IPS DF 6.9 (cell line): ENCODE data around the gene KCMF1.

ENCODE experiments used
- DNase-seq: peaks from one replicate; pipeline ENCODE4 v3.0.0-alpha.2; 2013; ENCODE audit warnings: low read depth, low spot score
- H3K27ac ChIP-seq: one replicate; pipeline ENCODE4 v1.5.1; 2013; ENCODE audit warnings: low read length, control low read depth
- H3K27me3 ChIP-seq: 2 replicates; pipeline ENCODE4 v1.6.1; 2013; ENCODE audit warnings: mild to moderate bottlenecking, low read length; ENCODE audit not compliant: control insufficient read depth, insufficient read depth
- H3K36me3 ChIP-seq: 2 replicates; pipeline ENCODE4 v1.6.1; 2013; ENCODE audit warnings: low read length; ENCODE audit not compliant: control insufficient read depth, insufficient read depth
- H3K4me1 ChIP-seq: 2 replicates; pipeline ENCODE4 v1.6.1; 2013; ENCODE audit warnings: low read length; ENCODE audit not compliant: control insufficient read depth, insufficient read depth
- H3K4me3 ChIP-seq: 2 replicates; pipeline ENCODE4 v1.5.1; 2013; ENCODE audit warnings: mild to moderate bottlenecking, low read length
- H3K9me3 ChIP-seq: 2 replicates; pipeline ENCODE4 v1.6.1; 2013; ENCODE audit warnings: low read length, inconsistent platforms; ENCODE audit not compliant: control insufficient read depth, insufficient read depth
- WGBS: extraction: QIAGEN DNeasy Blood & Tissue Kit; methylation state at CpG from one replicate; pipeline ENCODE4 v1.1.7; 2013; ENCODE audit warnings: mixed read lengths, missing lambda C conversion rate; ENCODE audit not compliant: insufficient read length, insufficient coverage; 5-methylcytosine and 5-hydroxymethylcytosine counted together

The KCMF1 gene

DNA sequence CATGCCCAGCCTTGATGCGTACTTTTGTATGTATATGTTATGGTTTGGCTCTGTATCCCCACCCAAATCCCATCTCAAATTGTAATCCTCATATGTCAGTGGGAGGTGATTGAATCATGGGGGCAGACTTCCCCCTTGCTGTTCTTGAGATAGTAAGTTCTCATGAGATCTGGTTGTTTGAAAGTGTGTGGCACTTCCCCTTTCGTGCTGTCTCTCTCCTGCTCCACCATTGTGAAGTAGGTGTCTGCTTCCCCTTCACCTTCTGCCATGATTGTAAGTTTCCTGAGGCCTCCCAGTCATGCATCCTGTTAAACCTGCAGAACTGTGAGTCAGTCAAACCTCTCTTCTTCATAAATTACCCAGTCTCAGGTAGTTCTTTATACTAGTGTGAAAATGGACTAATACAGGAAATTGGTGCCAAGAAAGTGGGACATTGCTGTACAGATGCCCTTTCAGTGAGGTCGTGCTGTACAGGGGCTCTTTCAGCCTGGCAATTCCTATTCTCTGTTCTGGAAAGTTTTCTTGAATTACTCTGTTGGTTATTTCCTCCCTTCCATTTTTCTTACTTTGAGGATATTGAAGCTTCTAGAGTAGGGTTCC is 38.2 kb downstream of the KCMF1 start:
- DNase-seq, result no peak
- Histone ChIP-seq H3K27ac (no peak overlapping the region), H3K4me1 (no peaks in the 10 kb centered on the region), H3K27me3 (no peaks in the 10 kb centered on the region), H3K9me3 (no peaks in the 10 kb centered on the region), H3K36me3 (peaks cover 2% of the 10 kb centered on the region; the same call in 1 of the 2 replicates), H3K4me3 (no peak overlapping the region)
- WGBS, result no CpG with 5 or more reads among the region's 3 CpGs

GRCh38 chr2:85010404-85010803 is 39.4 kb downstream of the KCMF1 start:
- WGBS, result no CpG with 5 or more reads among the region's 1 CpG
- no peaks in the 10 kb centered on the region for H3K4me1 ChIP-seq
- no peak overlapping the region for H3K4me3 ChIP-seq

GRCh38 chr2:85011098-85011497 is 40.1 kb downstream of the KCMF1 start:
- peaks cover 2% of the 10 kb centered on the region; the same call in 1 of the 2 replicates for H3K36me3 ChIP-seq
- H3K4me1 ChIP-seq, result no peaks in the 10 kb centered on the region
- DNase-seq, result no peak
- H3K27me3 ChIP-seq, result no peaks in the 10 kb centered on the region
- WGBS, result no CpG with 5 or more reads among the region's 3 CpGs
- H3K27ac ChIP-seq, result no peak overlapping the region
- H3K9me3 ChIP-seq, result no peaks in the 10 kb centered on the region
- no peak overlapping the region for H3K4me3 ChIP-seq

More at GRCh38 chr2:85010404-85010803, 39.4 kb downstream of the KCMF1 start:
- no peaks in the 10 kb centered on the region for H3K27me3 ChIP-seq
- H3K36me3 ChIP-seq, result peaks cover 2% of the 10 kb centered on the region; the same call in 1 of the 2 replicates
- DNase-seq, result no peak
- no peaks in the 10 kb centered on the region for H3K9me3 ChIP-seq
- no peak overlapping the region for H3K27ac ChIP-seq

DNA sequence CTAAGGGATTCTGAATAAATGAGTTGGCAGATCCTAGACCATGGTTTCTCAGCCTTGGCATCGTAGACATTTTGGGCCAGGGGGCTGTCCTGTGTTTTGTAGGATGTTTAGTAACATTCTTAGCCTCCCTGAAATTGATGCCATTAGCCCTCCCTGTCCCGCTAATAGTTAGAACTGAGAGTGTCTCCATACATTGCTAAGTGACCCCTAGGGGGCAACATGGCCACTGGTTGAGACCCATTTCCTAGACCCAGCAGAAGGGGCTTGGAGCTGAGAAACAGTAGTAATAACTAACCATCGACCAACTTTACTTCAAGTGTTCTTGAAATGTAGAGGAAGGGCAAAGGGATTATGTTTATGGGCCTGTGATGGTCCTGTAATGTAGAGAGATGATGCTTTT is 40.8 kb downstream of the KCMF1 start:
- Histone ChIP-seq H3K27me3 (no peaks in the 10 kb centered on the region), H3K9me3 (no peaks in the 10 kb centered on the region), H3K36me3 (peaks cover 2% of the 10 kb centered on the region; the same call in 1 of the 2 replicates), H3K4me1 (no peaks in the 10 kb centered on the region), H3K27ac (no peak overlapping the region), H3K4me3 (no peak overlapping the region)
- no peak for DNase-seq
- no CpG with 5 or more reads among the region's 3 CpGs for WGBS

GRCh38 chr2:85012431-85012830 is 41.5 kb downstream of the KCMF1 start:
- Histone ChIP-seq H3K4me1 (no peaks in the 10 kb centered on the region), H3K4me3 (no peak overlapping the region), H3K9me3 (no peaks in the 10 kb centered on the region), H3K27ac (no peak overlapping the region), H3K36me3 (peaks cover 2% of the 10 kb centered on the region; the same call in 1 of the 2 replicates), H3K27me3 (no peaks in the 10 kb centered on the region)
- no CpG with 5 or more reads among the region's 4 CpGs for WGBS
- no peak for DNase-seq

GRCh38 chr2:85012855-85013254 is 41.9 kb downstream of the KCMF1 start:
- Histone ChIP-seq H3K27ac (no peak overlapping the region), H3K9me3 (no peaks in the 10 kb centered on the region), H3K36me3 (peaks cover under 1% of the 10 kb centered on the region; the same call in 1 of the 2 replicates), H3K4me3 (no peak overlapping the region), H3K27me3 (no peaks in the 10 kb centered on the region), H3K4me1 (no peaks in the 10 kb centered on the region)
- DNase-seq, result no peak
- no CpG with 5 or more reads among the region's 1 CpG for WGBS

GRCh38 chr2:85015653-85016360 is 44.8 kb downstream of the KCMF1 start:
- H3K4me1 ChIP-seq, result no peaks in the 10 kb centered on the region
- WGBS, result no CpG with 5 or more reads among the region's 7 CpGs
- no peak for DNase-seq
- no peaks in the 10 kb centered on the region for H3K27me3 ChIP-seq
- no peak overlapping the region for H3K4me3 ChIP-seq
- H3K36me3 ChIP-seq, result no peaks in the 10 kb centered on the region
- no peaks in the 10 kb centered on the region for H3K9me3 ChIP-seq
- no peak overlapping the region for H3K27ac ChIP-seq

DNA sequence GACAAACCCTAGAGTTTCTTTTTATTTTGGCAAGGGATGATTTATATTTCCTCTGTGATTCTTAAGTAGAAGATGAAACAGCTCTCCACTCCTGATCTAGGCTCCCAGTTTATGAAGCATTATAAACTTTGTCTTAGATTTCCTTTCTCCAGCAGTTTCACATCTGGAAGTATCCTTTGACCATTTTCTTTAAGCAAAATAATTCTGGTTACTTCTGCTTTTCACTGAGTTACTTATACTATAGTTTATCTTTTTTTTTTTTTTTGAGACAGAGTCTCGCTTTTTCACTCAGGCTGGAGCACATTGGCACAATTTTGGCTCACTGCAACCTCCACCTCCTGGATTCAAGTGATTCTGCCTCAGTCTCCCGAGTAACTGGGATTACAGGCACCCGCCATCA is 45.5 kb downstream of the KCMF1 start:
- Histone ChIP-seq H3K27ac (no peak overlapping the region), H3K4me3 (no peak overlapping the region), H3K27me3 (no peaks in the 10 kb centered on the region), H3K9me3 (no peaks in the 10 kb centered on the region), H3K36me3 (no peaks in the 10 kb centered on the region), H3K4me1 (no peaks in the 10 kb centered on the region)
- DNase-seq, result no peak
- no CpG with 5 or more reads among the region's 3 CpGs for WGBS

- DNase-seq, result no peak
- no peaks in the 10 kb centered on the region for H3K36me3 ChIP-seq
- H3K4me3 ChIP-seq, result no peak overlapping the region
- H3K27me3 ChIP-seq, result no peaks in the 10 kb centered on the region
- WGBS, result no CpG with 5 or more reads among the region's 5 CpGs
- H3K4me1 ChIP-seq, result no peaks in the 10 kb centered on the region
- no peak overlapping the region for H3K27ac ChIP-seq
- H3K9me3 ChIP-seq, result no peaks in the 10 kb centered on the region
Observed at GRCh38 chr2:85017411-85018048, 46.6 kb downstream of the KCMF1 start.

DNA sequence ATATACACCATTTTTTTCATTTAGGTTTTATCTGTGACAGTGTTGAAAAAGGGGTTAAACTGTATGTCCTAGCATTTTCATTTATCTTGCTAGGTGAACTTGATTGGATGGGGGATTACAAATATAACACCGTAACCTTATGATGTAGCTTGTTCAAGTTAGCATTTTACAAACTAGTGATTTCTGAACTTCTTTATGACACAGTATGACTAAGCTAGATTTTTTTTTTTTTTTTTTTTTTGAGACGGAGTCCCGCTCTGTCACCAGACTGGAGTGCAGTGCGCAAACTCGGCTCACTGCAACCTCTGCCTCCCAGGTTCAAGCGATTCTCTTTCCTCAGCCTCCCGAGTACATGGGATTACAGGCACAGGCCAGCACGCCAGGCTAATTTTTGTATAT is 47.1 kb downstream of the KCMF1 start:
- Histone ChIP-seq H3K9me3 (no peaks in the 10 kb centered on the region), H3K27ac (no peak overlapping the region), H3K36me3 (no peaks in the 10 kb centered on the region), H3K27me3 (no peaks in the 10 kb centered on the region), H3K4me1 (no peaks in the 10 kb centered on the region), H3K4me3 (no peak overlapping the region)
- DNase-seq, result no peak
- WGBS, result no CpG with 5 or more reads among the region's 8 CpGs
